GM12872 (cell line): ENCODE data around the gene CROT.

Experiments used
- CTCF ChIP-seq: IDR thresholded peaks from 3 replicates; pipeline ENCODE4 v1.5.1; 2011; ENCODE audit warnings: low read depth, mild to moderate bottlenecking, low read length, moderate library complexity; ENCODE audit not compliant: insufficient read depth

Gene CROT

GRCh38 chr7:87416682-87417587 is 71.5 kb downstream of the CROT start:
- TF ChIP-seq CTCF: peak; percentile 54; the same call in 2 of the 3 replicates

- no peak for TF ChIP-seq CTCF
Measured at GRCh38 chr7:87420173-87420572, 74.7 kb downstream of the CROT start.

GRCh38 chr7:87424075-87424474 is 78.6 kb downstream of the CROT start:
- TF ChIP-seq CTCF: no peak

- TF ChIP-seq CTCF: no peak
Measured at GRCh38 chr7:87426160-87426559, 80.7 kb downstream of the CROT start.

- no peak for TF ChIP-seq CTCF
Measured at GRCh38 chr7:87427288-87427687, 81.8 kb downstream of the CROT start.

DNA sequence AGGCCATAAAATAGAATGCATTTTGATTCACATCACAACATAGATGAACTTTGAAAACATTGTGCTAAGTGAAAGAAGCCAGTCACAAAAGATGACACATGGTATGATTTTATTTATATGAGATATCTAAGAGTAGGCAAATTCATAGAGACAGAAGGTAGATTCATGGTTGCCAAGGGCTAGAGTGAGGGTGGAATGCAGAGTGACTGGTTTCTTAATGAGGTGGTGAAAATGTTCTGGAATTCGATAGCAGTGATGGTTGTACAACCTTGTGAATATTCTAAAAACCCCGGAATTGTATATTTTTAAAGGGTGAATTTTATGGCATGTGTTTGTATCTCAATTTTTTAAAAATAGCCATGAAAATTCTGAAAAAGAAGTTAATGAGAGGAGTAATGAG is 87.1 kb downstream of the CROT start:
- no peak for TF ChIP-seq CTCF

DNA sequence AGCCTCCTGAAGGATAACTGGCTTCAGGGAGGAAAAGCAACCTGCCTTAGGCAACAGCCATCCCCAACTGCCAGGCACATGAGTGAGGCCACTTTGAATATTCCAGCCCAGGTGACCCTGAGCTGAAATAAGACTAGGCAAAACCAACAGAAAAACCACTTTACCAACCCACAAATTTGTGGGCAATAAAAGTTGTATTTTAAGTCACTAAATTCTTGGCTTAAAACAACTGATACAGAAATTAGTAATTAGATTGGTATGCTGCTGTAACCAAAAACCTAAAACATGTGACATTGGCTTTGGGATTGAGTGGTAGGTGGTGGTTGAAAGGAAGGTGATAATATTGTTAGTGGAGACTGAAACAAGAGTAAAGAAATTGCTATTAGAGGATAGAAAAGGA is 90.1 kb downstream of the CROT start:
- no peak for TF ChIP-seq CTCF
